H1 (cell line): ENCODE data around the gene FHAD1. TPM values are rescaled to one million over a fixed set of nuclear protein-coding genes. Genes with fewer than 3 reads are reported as not detected.

Experiments used
- CTCF ChIA-PET: fragments of 300-600 bp; sonication (Branson Sonifier 250); formaldehyde crosslinking; loops from one replicate; lab custom pipeline; 2021; ENCODE audit not compliant: partially characterized antibody; lab: Charles Lee
- POLR2A ChIA-PET: fragments of 300-600 bp; sonication (Branson Sonifier 250); formaldehyde crosslinking; loops from one replicate; lab custom pipeline; 2021; ENCODE audit warnings: inconsistent platforms; ENCODE audit not compliant: partially characterized antibody; lab: Charles Lee
- DNase-seq, 2 experiments: peaks; one replicate each; pipeline versions ENCODE4 v3.0.0 to v3.0.0-alpha.2; 2010 to 2022; ENCODE audit warnings: low spot score in 2 of 2, low read depth in 1 of 2, mixed read lengths in 1 of 2
- FAIRE-seq: peaks from 2 replicates; lab custom pipeline; 2011; peaks lifted over from hg19 to GRCh38; lab: Jason Lieb, UNC
- H2AFZ ChIP-seq: 2 replicates; pipeline ENCODE4 v1.8.1; 2012; ENCODE audit warnings: low read length, inconsistent platforms
- H2AK5ac ChIP-seq: 2 replicates; pipeline ENCODE4 v1.6.1; 2013; ENCODE audit warnings: low read depth, low read length
- H2BK120ac ChIP-seq: replicated peaks from 2 replicates; pipeline ENCODE3; 2013; ENCODE audit warnings: low read depth, low read length, inconsistent platforms
- H2BK12ac ChIP-seq: 2 replicates; pipeline ENCODE4 v1.6.1; 2013; ENCODE audit warnings: low read depth, low read length
- H2BK15ac ChIP-seq: 2 replicates; pipeline ENCODE4 v1.6.1; 2013; ENCODE audit warnings: low read length
- H2BK20ac ChIP-seq: 2 replicates; pipeline ENCODE4 v1.6.1; 2013; ENCODE audit warnings: low read length
- H2BK5ac ChIP-seq: 2 replicates; pipeline ENCODE4 v1.6.1; 2013; ENCODE audit warnings: low read depth, low read length
- H3K14ac ChIP-seq: 2 replicates; pipeline ENCODE4 v1.6.1; 2013; ENCODE audit warnings: inconsistent platforms; ENCODE audit not compliant: insufficient read length
- H3K18ac ChIP-seq: 2 replicates; pipeline ENCODE4 v1.6.1; 2013; ENCODE audit warnings: low read length; ENCODE audit errors: extremely low read depth
- H3K23ac ChIP-seq: 2 replicates; pipeline ENCODE4 v1.6.1; 2013; ENCODE audit warnings: inconsistent platforms; ENCODE audit not compliant: insufficient read length
- H3K23me2 ChIP-seq: 2 replicates; pipeline ENCODE4 v1.6.1; 2013; ENCODE audit warnings: low read depth, low read length
- H3K27ac ChIP-seq: 2 replicates; pipeline ENCODE4 v1.6.1; 2011; ENCODE audit warnings: low read depth, low read length, inconsistent platforms
- H3K27me3 ChIP-seq, 4 experiments: replicated peaks in 1 of 4; 1 replicate in 1 of 4; 2 replicates in 3 of 4; pipeline versions ENCODE4 v1.6.1 to v1.8.1; 2011 to 2013; ENCODE audit warnings: low read length in 3 of 4, mild to moderate bottlenecking in 3 of 4, inconsistent platforms in 2 of 4, mixed read lengths in 2 of 4, moderate library complexity in 1 of 4; ENCODE audit not compliant: control insufficient read depth in 3 of 4, insufficient read depth in 3 of 4; ENCODE audit errors: extremely low read depth in 1 of 4
- H3K36me3 ChIP-seq, 4 experiments: 2 replicates each; pipeline versions ENCODE4 v1.6.1 to v1.8.1; 2011 to 2013; ENCODE audit warnings: mild to moderate bottlenecking in 4 of 4, low read length in 3 of 4, moderate library complexity in 2 of 4, control low read depth in 1 of 4, inconsistent platforms in 1 of 4; ENCODE audit not compliant: insufficient read depth in 4 of 4, control insufficient read depth in 2 of 4
- H3K4ac ChIP-seq: replicated peaks from 2 replicates; pipeline ENCODE3; 2013; ENCODE audit warnings: low read length, low read depth, mixed read lengths, inconsistent platforms; ENCODE audit not compliant: insufficient read length
- H3K4me1 ChIP-seq, 4 experiments: replicated peaks in 1 of 4; 1 replicate in 1 of 4; 2 replicates in 3 of 4; pipeline versions ENCODE4 v1.6.1 to v1.8.1; 2011 to 2013; ENCODE audit warnings: low read length in 3 of 4, inconsistent platforms in 2 of 4, mixed read lengths in 1 of 4; ENCODE audit not compliant: insufficient read depth in 4 of 4, control insufficient read depth in 3 of 4
- H3K4me2 ChIP-seq, 2 experiments: 2 replicates each; pipeline versions ENCODE4 v1.6.1 to v1.8.1; 2011 to 2013; ENCODE audit warnings: low read depth in 2 of 2, low read length in 2 of 2, control low read depth in 1 of 2, inconsistent platforms in 1 of 2, mild to moderate bottlenecking in 1 of 2; ENCODE audit not compliant: insufficient read depth in 1 of 2
- H3K4me3 ChIP-seq, 4 experiments: fragments of 200-600, 300-600 bp in 1 of 4; sonication (generic), shearing (Covaris generic), sonication (Bioruptor Twin) in 1 of 4; 2 replicates each; pipeline versions ENCODE4 v1.5.1 to v1.8.1; 2011 to 2016; ENCODE audit warnings: low read length in 4 of 4, low read depth in 3 of 4, control low read depth in 2 of 4, inconsistent platforms in 2 of 4, mild to moderate bottlenecking in 2 of 4, mixed read lengths in 1 of 4, moderate library complexity in 1 of 4; ENCODE audit not compliant: insufficient read depth in 2 of 4; ENCODE audit errors: extremely low read depth in 1 of 4
- H3K56ac ChIP-seq: replicated peaks from 2 replicates; pipeline ENCODE3; 2013; ENCODE audit warnings: low read depth, mild to moderate bottlenecking, mixed read lengths, low read length, inconsistent platforms; ENCODE audit not compliant: insufficient read length
- H3K79me1 ChIP-seq: 2 replicates; pipeline ENCODE4 v1.6.1; 2013; ENCODE audit warnings: low read depth, low read length, control low read depth
- H3K79me2 ChIP-seq, 2 experiments: 2 replicates each; pipeline versions ENCODE4 v1.6.1 to v1.8.1; 2012 to 2013; ENCODE audit warnings: low read length in 2 of 2, mild to moderate bottlenecking in 2 of 2, inconsistent platforms in 1 of 2; ENCODE audit not compliant: insufficient read depth in 2 of 2, control insufficient read depth in 1 of 2
- H3K9ac ChIP-seq, 4 experiments: replicated peaks in 1 of 4; 1 replicate in 1 of 4; 2 replicates in 3 of 4; pipeline versions ENCODE4 v1.6.1 to v1.8.1; 2011 to 2013; ENCODE audit warnings: low read depth in 3 of 4, low read length in 3 of 4, control low read depth in 2 of 4, mild to moderate bottlenecking in 2 of 4, moderate library complexity in 2 of 4, inconsistent platforms in 1 of 4; ENCODE audit errors: extremely low read depth in 1 of 4
- H3K9me3 ChIP-seq, 2 experiments: 2 replicates each; pipeline versions ENCODE4 v1.6.1 to v1.8.1; 2012 to 2013; ENCODE audit warnings: mild to moderate bottlenecking in 2 of 2, moderate library complexity in 2 of 2, control low read depth in 1 of 2, inconsistent platforms in 1 of 2, low read depth in 1 of 2, low read length in 1 of 2, mixed read lengths in 1 of 2; ENCODE audit not compliant: insufficient read depth in 2 of 2
- H4K20me1 ChIP-seq, 2 experiments: replicated peaks in 1 of 2; 2 replicates each; pipeline versions ENCODE3 to v1.8.1; 2011 to 2013; ENCODE audit warnings: inconsistent platforms in 2 of 2, low read length in 2 of 2, mild to moderate bottlenecking in 1 of 2; ENCODE audit not compliant: insufficient read depth in 2 of 2, control insufficient read depth in 1 of 2
- H4K5ac ChIP-seq: 2 replicates; pipeline ENCODE4 v1.6.1; 2013; ENCODE audit warnings: low read length, low read depth, mixed read lengths, inconsistent platforms; ENCODE audit not compliant: insufficient read length
- H4K8ac ChIP-seq: 2 replicates; pipeline ENCODE4 v1.8.0; 2013; ENCODE audit warnings: mild to moderate bottlenecking, moderate library complexity, low read length, inconsistent platforms; ENCODE audit not compliant: insufficient read depth; ENCODE audit errors: extremely low read depth
- H4K91ac ChIP-seq: replicated peaks from 2 replicates; pipeline ENCODE3; 2013; ENCODE audit warnings: low read length, mixed read lengths, inconsistent platforms; ENCODE audit not compliant: insufficient read length
- CBX8 ChIP-seq: fragments of 300-800, 300-1000 bp; sonication (generic); IDR thresholded peaks from 2 replicates; pipeline ENCODE4 v1.7.1; 2016; ENCODE audit warnings: low read depth, low read length, borderline replicate concordance
- CEBPB ChIP-seq: IDR thresholded peaks from 2 replicates; pipeline ENCODE4 v1.6.1; 2012; ENCODE audit warnings: low read depth, low read length
- CHD1 ChIP-seq: IDR thresholded peaks from 2 replicates; pipeline ENCODE4 v1.6.1; 2012; ENCODE audit warnings: low read depth, low read length, improper control_type of control experiment
- FOSL1 ChIP-seq: IDR thresholded peaks from 2 replicates; pipeline ENCODE4 v1.6.1; 2011; ENCODE audit warnings: mild to moderate bottlenecking, low read depth, low read length, moderate library complexity; ENCODE audit not compliant: insufficient read depth
- MAFK ChIP-seq: IDR thresholded peaks from 2 replicates; pipeline ENCODE4 v1.6.1; 2012; ENCODE audit warnings: low read depth, mild to moderate bottlenecking, improper control_type of control experiment, low read length
- POLR2A ChIP-seq, 2 experiments: IDR thresholded peaks; 1 replicate in 1 of 2; 2 replicates in 1 of 2; pipeline ENCODE4 v1.6.1; 2011; ENCODE audit warnings: low read depth in 2 of 2, low read length in 2 of 2, mild to moderate bottlenecking in 2 of 2; ENCODE audit errors: control extremely low read depth in 1 of 2
- RAD21 ChIP-seq, 2 experiments: IDR thresholded peaks in 1 of 2; conservative IDR thresholded peaks in 1 of 2; 2 replicates each; pipeline ENCODE4 v1.6.1; 2011; ENCODE audit warnings: low read depth in 2 of 2, low read length in 2 of 2, improper control_type of control experiment in 1 of 2, inconsistent platforms in 1 of 2, mild to moderate bottlenecking in 1 of 2, moderate library complexity in 1 of 2
- RBBP5 ChIP-seq: IDR thresholded peaks from 2 replicates; pipeline ENCODE4 v1.7.1; 2012; ENCODE audit warnings: low read depth, mild to moderate bottlenecking, inconsistent platforms, low read length, moderate library complexity, borderline replicate concordance
- RNF2 ChIP-seq: fragments of 200-900, 300-1000 bp; sonication (generic); IDR thresholded peaks from 2 replicates; pipeline ENCODE4 v1.7.1; 2016; ENCODE audit warnings: borderline replicate concordance, low read depth, mild to moderate bottlenecking, antibody characterized with exemption, low read length; ENCODE audit not compliant: poor library complexity, severe bottlenecking; ENCODE audit errors: missing control alignments
- SP1 ChIP-seq: IDR thresholded peaks from 2 replicates; pipeline ENCODE4 v1.6.1; 2011; ENCODE audit warnings: low read depth, low read length
- WGBS, 2 experiments: shearing (Covaris generic) in 1 of 2; methylation state at CpG; one replicate each; pipeline versions ENCODE4 v1.1.6 to v1.1.7; 2013 to 2015; ENCODE audit warnings: low lambda C conversion rate in 2 of 2, mixed read lengths in 2 of 2, inconsistent platforms in 1 of 2, low coverage in 1 of 2, missing lambda C conversion rate in 1 of 2; ENCODE audit not compliant: insufficient replicate concordance in 2 of 2, insufficient coverage in 1 of 2, insufficient read length in 1 of 2; ENCODE audit errors: extremely low coverage in 1 of 2, missing lambda C conversion rate in 1 of 2; 5-methylcytosine and 5-hydroxymethylcytosine counted together
- polyA plus RNA-seq, 7 experiments: library from polyadenylated mRNA; depleted of rRNA in 3 of 7; stranded (reverse) in 5 of 7; unstranded in 2 of 7; fragments of >200 nt in 5 of 7; fragments of 200-250 nt in 2 of 7; gene quantifications; 1 replicate in 5 of 7; 2 replicates in 1 of 7; 4 replicates in 1 of 7; pipeline versions ENCODE4 v1.2.1 to v1.2.3, GENCODE V29; 2011 to 2013; ENCODE audit warnings: missing spikeins in 2 of 7, mixed read lengths in 2 of 7
- total RNA-seq: library from RNA; stranded (reverse); fragmentation: NEBNext Ultra II Directional; extraction: Animal tissue kit (Norgen Biotek cat#: 25700); gene quantifications from 2 replicates; pipeline ENCODE4 v1.2.1, GENCODE V29; 2021

FHAD1 gene
- total and polyA plus RNA-seq, 2 of the 8 experiments (the other 6 are each of a cell fraction or from before 2014, with no cell fraction given) = 0.39 to 0.69 TPM

DNA sequence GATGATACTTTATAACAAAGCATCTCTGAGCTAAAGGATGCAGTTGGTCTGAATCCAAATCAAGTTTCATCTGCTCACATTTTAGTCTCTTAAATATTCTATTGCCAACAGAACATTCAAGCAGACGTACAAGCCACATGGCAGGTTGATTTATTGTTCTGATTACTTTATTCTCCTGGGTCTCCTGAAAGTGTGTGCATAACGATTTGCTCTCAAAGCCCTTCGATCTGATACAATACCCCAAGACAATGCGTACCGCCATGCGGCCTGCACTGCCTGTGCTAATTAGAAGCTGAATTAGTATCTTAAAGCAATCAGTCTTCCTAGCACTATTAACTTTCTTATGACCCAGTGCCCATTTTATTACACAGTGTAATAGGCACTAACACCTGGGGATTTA lies 56.9 kb downstream of the FHAD1 start:
- FAIRE-seq (no peak), DNase-seq (no peak)
- Histone ChIP-seq H3K79me2 (no peaks in the 10 kb centered on the region), H3K4me1 (no peaks in the 10 kb centered on the region), H3K9ac (no peak overlapping the region), H3K36me3 (no peaks in the 10 kb centered on the region), H3K4ac (no peak overlapping the region), H3K23me2 (no peaks in the 10 kb centered on the region), H3K18ac (no peak overlapping the region), H3K79me1 (no peaks in the 10 kb centered on the region), H4K20me1 (no peaks in the 10 kb centered on the region), H4K5ac (no peak overlapping the region), H2BK20ac (no peak overlapping the region), H3K27me3 (no peaks in the 10 kb centered on the region; a peak in 1 of 7 replicates), H2BK5ac (no peak overlapping the region), H3K4me3 (no peak overlapping the region), H3K27ac (no peak overlapping the region), H4K91ac (no peak overlapping the region), H3K4me2 (no peak overlapping the region), H3K56ac (no peak overlapping the region), H2AK5ac (no peak overlapping the region), H2BK120ac (no peak overlapping the region), H2BK15ac (no peak overlapping the region), H2BK12ac (no peak overlapping the region), H3K23ac (no peak overlapping the region), H4K8ac (no peak overlapping the region), H3K14ac (no peak overlapping the region), H2AFZ (no peak overlapping the region), H3K9me3 (peaks cover 7 to 8% of the 10 kb centered on the region in 2 experiments; a peak in 1 of 4 replicates)
- WGBS, 2 experiments = 93% methylated on average over 6 of the region's 6 CpGs; no CpG with 5 or more reads in 1 of the 2 experiments
- ChIA-PET CTCF (interaction anchor here (0.6 to 3.1 kb wide), 33 partner anchors 8 to 267 kb away, joined by 3 to 26 read pairs (median 5); partner anchors contain the start of gene TMEM51), POLR2A (no interaction called here)
- TF ChIP-seq CBX8 = no peak
- TF ChIP-seq SP1 = no peak
- TF ChIP-seq CEBPB = no peak
- TF ChIP-seq RNF2 = no peak
- no peak for TF ChIP-seq RBBP5
- no peak for TF ChIP-seq RAD21 (IDR thresholded peaks at IDR 0.05 in 1 of 2, conservative IDR thresholded peaks at IDR 0.05 in 1 of 2; ENCODE audit: low read depth in 2 of 2, low read length in 2 of 2)
- TF ChIP-seq MAFK = no peak
- no peak for TF ChIP-seq FOSL1
- no peak for TF ChIP-seq POLR2A (IDR thresholded peaks at IDR 0.05; ENCODE audit: control extremely low read depth in 1 of 2, low read depth in 2 of 2, low read length in 2 of 2)
- no peak for TF ChIP-seq CHD1
